HK-2 (cell line): ENCODE data around the gene OR1A2.
"Not testable (repeated sequence)": the region's sequence is repeated elsewhere in the genome, so short reads cannot be mapped to it uniquely, and the experiment has no call there.

ENCODE experiments used
- DNase-seq: peaks from one replicate; pipeline ENCODE4 v3.0.0-alpha.2; 2018; ENCODE audit not compliant: unreplicated experiment

Gene OR1A2

GRCh38 chr17:3197219-3197618 lies at the start of gene OR1A2:
TSS of gene OR1A2 (plus strand) at chr17:3197519. CDS start at chr17:3197519, 0 bp downstream.
- no peak for DNase-seq

GRCh38 chr17:3157218-3157617 lies 40.1 kb upstream of the OR1A2 start:
- DNase-seq: no peak

GRCh38 chr17:3167574-3167973 lies 29.7 kb upstream of the OR1A2 start:
- DNase-seq: no peak

- no peak for DNase-seq
These were observed 7.4 kb upstream of the OR1A2 start for GRCh38 chr17:3189961-3190360.

GRCh38 chr17:3207367-3207766 lies 10.0 kb downstream of the OR1A2 start, which contains the start of gene OR1A1:
TSS of gene OR1A1 (plus strand) at chr17:3207667. CDS start at chr17:3215621, 7,954 bp downstream.
- DNase-seq: no peak

GRCh38 chr17:3208484-3208883 lies 11.2 kb downstream of the OR1A2 start:
- DNase-seq: no peak

- DNase-seq: no peak
These were observed 15.7 kb downstream of the OR1A2 start for GRCh38 chr17:3213001-3213400.

GRCh38 chr17:3213587-3213986 lies 16.3 kb downstream of the OR1A2 start:
- no peak for DNase-seq

- not testable (repeated sequence) for DNase-seq
These were observed 22.7 kb downstream of the OR1A2 start for GRCh38 chr17:3219978-3220377.

- no peak for DNase-seq
These were observed 24.5 kb downstream of the OR1A2 start for GRCh38 chr17:3221850-3222249.

- DNase-seq: no peak
These were observed 25.2 kb downstream of the OR1A2 start for GRCh38 chr17:3222505-3222904.

- DNase-seq: not testable (repeated sequence)
These were observed 27.5 kb downstream of the OR1A2 start for GRCh38 chr17:3224721-3225352.

- DNase-seq: not testable (repeated sequence)
These were observed 35.0 kb downstream of the OR1A2 start for GRCh38 chr17:3232300-3232699.

- DNase-seq: not testable (repeated sequence)
These were observed 41.4 kb downstream of the OR1A2 start for GRCh38 chr17:3238685-3239084.

- not testable (repeated sequence) for DNase-seq
These were observed 43.7 kb downstream of the OR1A2 start for GRCh38 chr17:3241044-3241443.

- DNase-seq: not testable (repeated sequence)
These were observed 47.5 kb downstream of the OR1A2 start for GRCh38 chr17:3244841-3245240.
